Stimulated activated naive CD8-positive, alpha-beta T cell treated with anti-CD3 and anti-CD28 coated beads, Interleukin-15, Interleukin-2, amounts not matched to agents 100 U/mL and 50 U/mL, for 24 hours (primary cell): Measurements from ENCODE around the gene CDH26.
"Not testable (repeated sequence)": the region's sequence is repeated elsewhere in the genome, so short reads cannot be mapped to it uniquely, and the experiment has no call there.

Source experiments
- ATAC-seq: fragments of 150-1000 bp; cut with Tn5 transposase; one replicate; pipeline ENCODE4 v1.10.0; 2021
- DNase-seq: peaks from one replicate; pipeline ENCODE4 v3.0.0; 2021

The CDH26 gene

DNA sequence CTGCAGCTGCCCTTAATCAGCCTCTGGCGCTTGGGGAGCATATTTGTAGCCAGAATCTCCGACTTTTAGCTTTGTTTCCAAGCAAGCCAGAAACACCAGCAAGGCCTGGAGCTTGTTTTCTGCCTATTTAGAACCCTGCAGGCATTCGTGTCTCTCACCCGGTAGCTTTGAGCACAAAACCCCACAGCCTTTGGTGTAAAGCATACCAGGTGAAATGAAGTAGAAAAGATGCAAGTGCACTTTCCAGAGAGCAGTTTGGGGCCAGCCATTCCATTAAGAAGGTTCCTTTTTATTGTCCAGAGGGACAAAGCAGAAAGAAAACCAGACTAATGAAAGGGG is 17.3 kb upstream of the CDH26 start:
- no peak for ATAC-seq
- DNase-seq: no peak

GRCh38 chr20:59942245-59942644 is 16.0 kb upstream of the CDH26 start:
- ATAC-seq (no peak), DNase-seq (no peak)

DNA sequence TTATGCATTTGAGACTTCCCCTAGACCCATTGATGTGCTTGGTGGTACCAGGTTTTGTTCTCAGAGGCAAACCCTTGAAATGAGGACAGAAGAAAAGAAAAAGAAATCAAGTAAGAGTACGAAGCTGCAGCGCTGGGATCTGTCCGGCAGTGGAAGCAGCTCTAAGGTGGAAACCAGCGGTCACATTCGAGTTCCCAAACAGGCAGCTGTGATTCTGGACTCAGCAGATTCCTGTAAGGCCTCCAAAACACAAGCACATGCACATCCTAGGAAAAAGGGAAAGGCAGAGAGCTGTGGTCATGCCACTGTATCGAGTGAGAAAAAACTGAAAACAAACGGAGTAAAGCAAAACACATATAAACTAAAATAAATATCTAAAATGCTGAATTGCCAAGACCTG is 13.5 kb upstream of the CDH26 start:
- DNase-seq: no peak

GRCh38 chr20:59945175-59945574 is 13.0 kb upstream of the CDH26 start:
- no peak for DNase-seq
- no peak for ATAC-seq

More for the DNA sequence above, 13.5 kb upstream of the CDH26 start:
- ATAC-seq: no peak

DNA sequence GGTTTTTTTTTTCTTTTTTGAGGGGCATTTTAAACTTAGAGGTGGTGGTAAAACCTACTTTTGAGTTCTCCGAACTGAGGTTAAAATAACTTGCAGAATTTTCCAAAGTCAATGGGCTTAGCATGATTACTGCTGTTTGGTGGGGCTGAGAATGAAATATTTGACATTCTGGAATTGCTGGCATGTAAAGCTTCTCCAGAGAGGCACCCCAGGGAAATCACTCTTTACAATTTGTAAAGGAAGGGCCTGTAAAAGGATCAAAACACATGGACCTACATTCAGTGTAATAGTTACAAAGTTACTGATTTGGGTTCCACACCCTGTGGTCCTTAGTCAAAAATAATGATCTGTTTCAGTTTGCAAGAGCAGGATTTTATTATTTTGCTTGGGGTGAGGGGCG is 12.5 kb upstream of the CDH26 start:
- DNase-seq (no peak), ATAC-seq (no peak)

GRCh38 chr20:59947376-59947775 is 10.8 kb upstream of the CDH26 start:
- ATAC-seq (no peak), DNase-seq (no peak)

DNA sequence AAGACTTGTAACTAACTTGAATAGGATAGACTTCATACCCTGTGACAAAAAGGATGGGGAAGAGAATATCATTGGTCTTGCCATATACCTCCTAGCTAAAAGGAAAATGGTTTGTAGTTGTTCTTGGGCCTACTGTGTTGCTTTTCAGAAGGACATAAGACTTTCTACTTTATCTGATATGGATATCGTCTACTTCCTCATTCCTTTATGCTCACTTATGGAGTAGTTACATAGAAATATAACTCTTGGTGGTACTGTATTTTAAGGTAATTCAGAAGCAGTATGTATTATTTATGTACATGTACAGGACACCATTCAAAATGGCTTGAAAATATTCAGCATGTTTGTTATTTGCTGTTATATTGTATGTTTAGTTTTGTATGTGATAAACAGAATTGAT is 10.0 kb upstream of the CDH26 start:
- ATAC-seq (no peak), DNase-seq (no peak)

DNA sequence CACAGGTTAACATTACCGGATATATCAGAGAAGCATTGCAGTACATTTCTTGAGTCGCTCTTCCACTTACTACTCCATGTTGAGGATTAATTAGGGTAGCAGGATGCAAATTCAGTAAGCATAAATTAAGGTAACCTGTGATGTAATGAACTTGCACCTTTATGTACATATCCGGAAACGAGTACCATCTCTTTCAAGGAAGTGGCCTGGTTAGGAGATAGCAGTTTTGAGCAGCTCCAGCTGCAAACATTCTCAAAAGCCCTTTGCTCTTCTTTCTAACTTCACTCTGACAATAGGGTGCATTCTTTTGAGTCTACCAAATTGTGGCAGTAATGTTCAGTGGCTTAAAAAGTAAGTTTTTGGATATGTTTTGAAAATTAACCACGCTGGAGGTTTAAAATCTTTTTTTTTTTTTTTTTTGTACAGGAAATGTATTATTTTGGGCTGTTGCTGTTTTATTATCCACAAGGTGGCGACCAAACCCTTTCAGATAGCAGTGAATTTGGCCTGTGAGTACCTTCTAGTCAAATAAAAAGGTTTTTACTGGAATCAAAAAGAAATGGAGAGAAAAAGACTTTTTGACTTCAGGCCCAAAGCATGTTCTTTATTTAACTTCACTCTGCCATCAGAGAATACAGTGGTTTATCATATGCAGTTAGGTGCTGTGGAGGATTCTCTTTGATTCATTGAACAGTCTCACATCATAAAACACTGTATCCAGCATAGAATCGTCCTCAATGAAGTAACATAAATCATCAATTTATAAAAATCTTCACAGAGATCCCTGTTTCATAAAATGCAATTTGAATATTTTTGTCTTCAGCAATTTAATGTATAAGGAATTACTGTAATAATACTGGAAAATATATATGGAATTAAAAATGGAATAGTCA is 9.1 kb upstream of the CDH26 start:
- no peak for DNase-seq
- ATAC-seq: no peak

GRCh38 chr20:59949911-59950310 is 8.3 kb upstream of the CDH26 start:
- ATAC-seq (no peak), DNase-seq (no peak)

DNA sequence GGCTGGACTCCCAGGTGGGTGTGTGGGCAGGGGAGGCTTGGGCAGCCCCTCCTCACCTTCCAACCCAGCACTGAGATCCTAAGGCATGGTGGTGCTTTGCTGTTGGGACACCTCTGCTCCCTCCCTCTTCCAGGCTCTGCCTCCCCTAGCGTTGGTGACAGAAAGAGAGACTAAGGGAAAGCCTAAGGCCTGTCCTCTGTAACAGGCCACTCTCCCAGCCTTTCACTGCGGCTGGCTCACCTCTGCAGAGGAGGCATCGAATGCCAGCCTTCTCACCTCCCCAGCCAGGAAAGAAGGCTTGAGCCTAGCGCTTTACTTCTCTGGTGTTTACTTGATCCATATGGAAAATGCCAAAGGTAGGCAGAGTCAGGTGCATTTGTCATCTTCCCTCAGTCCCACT is 3.5 kb upstream of the CDH26 start:
- no peak for DNase-seq
- no peak for ATAC-seq

- DNase-seq: no peak
- no peak for ATAC-seq
These were observed 3.0 kb upstream of the CDH26 start for GRCh38 chr20:59955131-59955796.

DNA sequence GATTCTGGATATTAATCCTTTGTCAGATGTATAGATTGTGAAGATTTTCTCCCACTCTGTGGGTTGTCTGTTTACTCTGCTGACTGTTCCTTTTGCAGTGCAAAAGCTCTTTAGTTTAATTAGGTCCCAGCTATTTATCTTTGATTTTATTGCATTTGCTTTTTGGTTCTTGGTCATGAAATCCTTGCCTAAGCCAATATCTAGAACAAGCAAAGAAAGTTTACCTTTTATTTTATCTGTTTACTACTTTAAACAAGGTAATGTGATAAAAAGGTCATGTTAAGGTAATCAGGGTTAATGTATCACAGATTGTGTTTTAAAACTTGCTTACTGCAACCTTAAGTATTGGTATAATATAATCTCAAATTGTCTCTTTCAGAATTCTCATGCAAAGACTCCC is 655 bp upstream of the CDH26 start:
- DNase-seq, ATAC-seq: not testable (repeated sequence)

GRCh38 chr20:59958626-59959025 is 403 bp downstream of the CDH26 start:
- no peak for ATAC-seq
- DNase-seq: no peak

GRCh38 chr20:59961423-59961822 is 3.2 kb downstream of the CDH26 start:
- DNase-seq (no peak), ATAC-seq (no peak)

DNA sequence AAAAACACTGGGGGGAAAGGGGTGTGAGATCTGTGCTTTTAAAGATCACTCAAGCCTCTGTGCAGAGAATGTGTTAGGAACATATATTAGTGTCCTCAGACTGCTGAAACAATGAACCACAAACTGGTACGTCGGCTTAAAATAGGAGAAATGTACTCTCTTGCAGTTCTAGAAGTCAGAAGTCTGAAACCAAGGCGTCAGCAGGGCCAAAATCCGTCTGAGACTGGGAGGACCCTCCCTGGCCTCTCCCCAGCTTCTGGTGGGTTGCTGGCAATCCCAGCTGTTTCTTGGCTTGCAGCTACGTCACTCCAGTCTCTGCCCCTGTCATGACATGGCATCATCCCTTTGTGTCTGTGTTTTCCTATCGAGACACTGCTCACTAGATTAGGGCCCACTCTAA is 3.9 kb downstream of the CDH26 start:
- no peak for ATAC-seq
- DNase-seq: no peak

GRCh38 chr20:59966428-59966827 is 8.2 kb downstream of the CDH26 start:
- no peak for DNase-seq
- no peak for ATAC-seq

DNA sequence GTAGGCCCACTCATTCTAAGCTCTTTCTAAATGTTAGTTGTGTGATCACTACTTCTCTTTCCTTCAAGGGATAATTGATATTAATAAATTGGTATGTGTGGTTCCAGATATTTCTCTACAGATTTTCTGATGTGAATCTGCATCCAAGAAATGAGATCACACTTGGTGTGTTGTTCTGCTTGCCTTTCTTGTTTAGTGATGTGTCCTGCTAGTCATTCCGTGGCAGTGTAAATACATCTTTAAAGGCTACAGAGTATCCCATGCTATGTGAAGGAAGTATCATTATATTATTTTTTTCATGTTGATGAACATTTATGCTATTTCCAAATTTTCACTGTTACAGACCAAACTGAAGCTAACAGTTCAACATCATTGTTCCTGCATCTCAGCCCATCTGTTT is 13.2 kb downstream of the CDH26 start:
- DNase-seq (no peak), ATAC-seq (no peak)

GRCh38 chr20:59972037-59972801 is 14.0 kb downstream of the CDH26 start:
- DNase-seq: no peak

GRCh38 chr20:59976156-59976782 is 18.0 kb downstream of the CDH26 start:
- ATAC-seq (no peak), DNase-seq (no peak)

More at GRCh38 chr20:59972037-59972801, 14.0 kb downstream of the CDH26 start:
- ATAC-seq: no peak

- DNase-seq: no peak
- no peak for ATAC-seq
These were observed 18.9 kb downstream of the CDH26 start for GRCh38 chr20:59977086-59977485.

DNA sequence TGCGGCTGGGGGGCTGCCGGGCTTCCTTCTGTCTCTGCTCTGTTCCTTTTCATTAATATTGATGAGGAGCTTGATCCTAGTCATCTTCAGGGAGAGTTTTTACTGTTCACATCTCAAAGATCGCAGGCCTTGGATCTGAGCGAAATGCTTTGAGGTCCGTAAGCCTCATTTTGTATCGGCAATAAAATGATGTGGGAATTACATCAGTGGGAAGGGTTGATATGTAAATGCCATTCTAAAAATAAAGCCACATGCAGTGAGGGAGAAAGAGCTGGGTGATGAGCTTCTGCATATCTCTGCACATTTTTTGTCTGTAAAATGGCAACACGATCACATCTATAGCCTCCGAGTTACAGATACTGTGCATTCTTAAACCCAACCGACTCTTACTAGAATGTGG is 24.9 kb downstream of the CDH26 start:
- DNase-seq: no peak
- no peak for ATAC-seq

GRCh38 chr20:59984541-59984940 is 26.3 kb downstream of the CDH26 start:
- no peak for DNase-seq
- no peak for ATAC-seq

DNA sequence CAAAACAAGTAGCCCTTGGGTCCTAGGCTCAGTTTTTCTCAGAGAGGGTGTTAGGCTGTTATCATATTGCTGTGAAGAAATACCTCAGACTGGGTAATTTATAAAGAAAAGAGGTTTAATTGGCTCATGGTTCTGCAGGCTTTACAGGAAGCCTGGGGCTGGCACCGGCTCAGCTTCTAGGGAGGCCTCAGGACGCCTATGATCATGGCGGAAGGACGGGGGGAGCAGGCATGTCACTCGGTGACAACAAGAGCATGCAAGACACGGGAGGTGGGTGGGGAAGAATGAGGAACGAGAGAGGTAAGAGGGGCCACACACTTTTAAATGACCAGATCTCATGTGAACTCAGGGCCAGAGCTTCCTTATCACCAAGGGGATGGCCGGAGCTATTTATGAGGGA is 26.9 kb downstream of the CDH26 start:
- no peak for ATAC-seq
- DNase-seq: no peak
